GM21515 (cell line): ENCODE data around the gene CALN1.

Source experiments
- ATAC-seq: cut with Tn5 transposase; IDR thresholded peaks from one replicate; pipeline ENCODE4 v1.9.1; 2021; ENCODE audit not compliant: unreplicated experiment

The CALN1 gene

GRCh38 chr7:71886046-71886445 lies 526.1 kb downstream of the CALN1 start:
- ATAC-seq: no peak

GRCh38 chr7:71885487-71885886 lies 526.7 kb downstream of the CALN1 start:
- no peak for ATAC-seq

DNA sequence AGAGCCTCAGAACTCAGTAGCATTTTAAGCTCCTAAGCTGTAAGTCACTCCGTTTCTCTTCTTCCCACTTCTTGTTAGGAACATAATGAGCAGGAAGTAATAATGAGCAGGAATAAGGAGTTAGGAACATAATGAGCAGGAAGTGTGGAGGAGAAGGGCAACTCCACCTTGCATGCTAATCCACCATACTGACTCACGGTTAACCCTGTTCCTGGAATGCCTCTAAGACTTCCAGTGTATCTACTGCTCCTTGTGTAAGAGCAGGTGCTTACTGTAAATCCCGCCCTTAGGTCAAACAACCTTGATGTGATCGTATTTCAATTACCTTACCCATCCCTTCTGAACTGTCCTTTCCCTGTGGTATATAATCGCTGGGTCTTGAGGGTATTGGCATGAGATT lies 528.7 kb downstream of the CALN1 start:
- no peak for ATAC-seq

GRCh38 chr7:71871446-71871845 lies 540.7 kb downstream of the CALN1 start:
- ATAC-seq: no peak

- no peak for ATAC-seq
Observed at GRCh38 chr7:71870812-71871211, 541.3 kb downstream of the CALN1 start.

GRCh38 chr7:71868797-71869196 lies 543.3 kb downstream of the CALN1 start:
- no peak for ATAC-seq

GRCh38 chr7:71867626-71868025 lies 544.5 kb downstream of the CALN1 start:
- no peak for ATAC-seq

DNA sequence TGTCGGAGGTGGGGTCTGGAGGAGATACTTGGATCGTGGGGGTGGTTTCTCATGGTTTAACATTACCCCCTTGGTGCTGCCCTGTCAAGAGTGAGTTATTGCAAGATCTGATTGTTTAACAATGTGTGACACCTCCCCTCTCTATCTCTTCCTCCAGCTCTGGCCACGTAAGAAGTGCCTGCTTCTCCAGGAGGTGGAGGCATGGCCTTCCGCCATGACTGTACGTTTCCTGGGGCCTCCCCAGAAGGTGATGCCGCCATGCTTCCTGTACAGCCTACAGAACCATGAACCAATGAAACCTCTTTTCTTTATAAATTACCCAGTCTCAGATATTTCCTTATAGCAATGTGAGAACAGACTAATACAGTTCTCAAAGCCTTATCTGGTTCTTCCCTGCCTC lies 547.0 kb downstream of the CALN1 start:
- no peak for ATAC-seq

GRCh38 chr7:71864130-71864529 lies 548.0 kb downstream of the CALN1 start:
- no peak for ATAC-seq

DNA sequence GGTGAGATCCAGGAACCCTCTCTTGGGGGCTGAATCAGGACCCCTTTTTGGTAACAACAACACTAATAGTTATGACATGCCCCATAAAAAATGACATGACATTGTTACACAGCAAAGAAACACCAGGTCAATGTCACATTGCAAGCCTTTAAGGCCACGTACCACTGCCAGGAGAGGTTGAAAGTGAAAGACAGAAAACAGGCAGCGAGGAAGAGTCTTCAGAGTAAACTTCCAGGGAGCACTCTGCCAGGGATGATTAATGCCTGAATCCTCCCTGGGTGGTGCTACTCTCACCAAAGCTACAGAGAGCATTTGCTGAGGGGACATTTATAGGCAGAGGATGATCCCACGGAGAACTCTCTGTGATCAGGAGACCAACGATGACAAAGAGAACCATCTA lies 551.6 kb downstream of the CALN1 start:
- ATAC-seq: no peak

DNA sequence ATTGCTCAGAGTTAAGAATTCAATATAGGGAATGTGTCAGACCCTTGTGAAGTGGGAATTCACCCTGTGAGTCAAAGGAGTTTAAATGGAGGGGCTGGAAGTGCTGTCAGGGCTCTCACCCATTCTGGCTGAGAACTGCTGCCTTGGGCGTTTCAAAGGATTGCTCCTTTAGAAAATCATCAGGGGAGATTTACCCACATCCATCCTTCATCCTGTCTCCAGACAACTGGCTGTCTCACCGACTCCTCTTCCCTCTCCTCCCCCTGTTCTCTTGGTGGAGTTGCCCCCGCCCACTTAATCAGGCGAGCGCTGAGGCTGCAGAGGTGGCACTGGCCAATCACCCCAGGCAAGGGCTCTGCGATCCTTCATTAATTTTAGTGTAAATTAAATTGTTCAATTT lies 554.8 kb downstream of the CALN1 start:
- no peak for ATAC-seq

GRCh38 chr7:71854546-71855397 lies 557.4 kb downstream of the CALN1 start:
- ATAC-seq: no peak

DNA sequence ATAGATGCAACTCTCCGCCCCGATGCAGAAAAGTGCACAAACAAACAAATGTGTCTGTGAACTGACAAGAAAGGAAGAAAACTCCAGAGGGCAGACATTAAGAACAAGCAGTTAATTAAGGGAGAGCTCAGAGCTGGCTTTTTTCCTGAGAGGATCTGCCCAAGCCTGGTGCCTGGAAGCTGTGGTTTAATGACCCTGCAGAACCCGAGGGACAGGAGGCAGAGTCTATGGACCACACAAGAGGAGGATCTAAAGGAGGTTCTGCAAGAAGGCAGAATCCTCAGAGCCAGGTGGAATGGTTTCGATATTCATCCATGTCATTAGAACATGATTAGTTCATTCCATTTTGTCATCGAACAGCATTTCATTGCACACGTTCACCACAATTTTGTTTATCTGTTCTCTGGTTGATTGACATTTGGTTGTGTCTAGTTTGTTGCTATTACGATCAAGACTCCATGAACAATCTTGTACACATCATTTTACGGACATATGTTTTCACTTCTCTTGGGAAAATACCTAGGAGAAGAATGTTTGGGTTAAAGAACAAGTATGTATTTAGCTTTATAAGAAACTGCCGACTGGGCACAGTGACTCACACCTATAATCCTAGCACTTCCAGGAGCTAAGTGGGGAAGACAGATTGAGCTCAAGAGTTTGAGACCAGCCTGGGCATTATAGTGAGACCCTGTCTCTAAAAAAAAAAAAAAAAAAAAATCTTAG lies 560.2 kb downstream of the CALN1 start:
- no peak for ATAC-seq

DNA sequence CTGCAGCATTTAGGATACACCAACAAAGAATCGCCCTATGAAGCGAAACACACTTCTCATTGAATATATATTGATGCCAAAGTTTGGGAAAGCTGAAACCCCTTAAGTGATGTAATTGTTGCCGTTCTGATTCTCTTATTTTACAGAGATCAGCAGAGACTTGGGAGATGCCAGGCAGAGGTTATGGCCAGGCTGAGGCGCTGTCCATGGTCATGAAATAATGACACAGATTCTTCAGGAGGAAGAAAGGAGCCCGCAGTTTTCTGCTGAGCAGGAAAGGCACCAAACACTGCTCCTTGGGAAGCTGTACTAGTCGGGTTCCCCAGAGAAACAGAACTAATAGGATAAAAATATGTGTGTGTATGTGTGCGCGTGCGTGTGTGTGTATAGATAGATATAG lies 566.0 kb downstream of the CALN1 start:
- ATAC-seq: no peak

- no peak for ATAC-seq
Observed at GRCh38 chr7:71843676-71844075, 568.5 kb downstream of the CALN1 start.

DNA sequence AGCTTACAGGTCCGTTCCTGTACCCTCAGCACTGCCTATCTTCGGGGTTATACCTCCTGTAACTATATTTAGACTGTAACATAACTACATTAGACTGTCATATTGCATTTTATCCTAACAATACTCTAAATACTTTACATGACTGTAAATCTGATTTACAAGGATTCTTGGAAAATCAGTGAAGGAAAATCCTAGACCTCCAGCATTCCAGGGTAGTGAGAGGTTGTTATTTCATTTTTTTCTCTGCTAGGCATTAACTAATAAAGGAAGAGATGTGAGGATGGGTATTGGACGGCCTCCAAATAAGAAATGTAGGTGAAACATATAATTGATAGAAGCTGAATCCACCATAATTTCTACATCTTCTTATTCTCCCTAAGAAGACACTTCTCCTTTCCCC lies 569.4 kb downstream of the CALN1 start:
- ATAC-seq: no peak

GRCh38 chr7:71842381-71842780 lies 569.8 kb downstream of the CALN1 start:
- ATAC-seq: no peak

DNA sequence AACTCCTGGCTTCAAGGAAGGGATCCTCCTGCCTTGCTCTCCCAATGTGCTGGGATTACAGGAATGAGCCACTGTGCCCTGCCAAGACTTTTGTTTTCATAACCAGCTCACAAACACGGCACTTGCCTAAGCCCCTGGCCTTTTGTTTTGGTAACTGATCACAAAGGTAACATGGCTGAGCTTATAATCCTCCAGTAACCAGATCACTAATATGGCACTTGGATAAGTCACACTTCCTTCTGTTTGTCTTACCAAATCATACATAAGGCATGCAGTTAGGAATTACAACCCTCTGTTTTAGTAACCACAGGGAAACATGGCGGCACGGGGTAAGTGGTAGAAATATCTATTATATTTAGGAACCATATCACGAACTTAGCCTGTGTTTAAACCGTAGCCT lies 577.1 kb downstream of the CALN1 start:
- no peak for ATAC-seq

- no peak for ATAC-seq
Observed at GRCh38 chr7:71829515-71829914, 582.6 kb downstream of the CALN1 start.

DNA sequence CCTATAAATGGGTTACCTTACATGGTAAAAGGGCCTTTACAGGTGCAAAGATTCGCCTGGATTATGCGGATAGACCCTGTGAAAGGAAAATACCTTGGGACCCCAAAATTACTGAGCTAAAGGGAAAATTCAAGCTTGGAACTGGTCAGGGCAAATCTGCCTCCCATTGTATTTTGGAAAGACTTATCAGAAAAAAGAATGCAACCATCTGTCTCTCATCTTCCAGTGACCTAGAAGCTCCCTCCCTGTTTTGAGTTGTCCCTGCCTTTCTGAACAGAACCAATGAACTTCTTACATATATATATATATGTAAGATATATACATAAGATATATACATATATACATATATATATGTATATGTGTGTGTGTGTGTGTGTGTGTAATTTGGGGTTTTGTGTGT lies 583.8 kb downstream of the CALN1 start:
- no peak for ATAC-seq

DNA sequence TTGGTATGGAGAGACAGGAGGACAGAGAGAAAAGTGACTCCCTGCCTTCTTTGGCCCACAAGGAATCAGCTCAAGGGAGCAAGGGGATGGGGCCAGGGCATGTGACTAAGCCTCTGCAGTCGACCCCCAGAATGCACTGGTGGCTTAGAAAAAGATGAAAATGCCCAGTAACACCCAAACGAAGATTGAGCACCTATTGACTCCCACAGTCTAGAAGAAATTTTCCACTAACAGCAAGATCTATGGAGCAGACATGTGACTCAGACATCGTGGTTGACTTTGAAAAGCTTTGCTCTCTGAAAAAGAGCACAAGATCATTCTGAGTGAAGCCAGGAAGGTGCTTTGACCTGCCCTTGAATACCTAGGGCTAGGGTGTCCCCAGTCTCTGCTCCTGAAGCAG lies 586.0 kb downstream of the CALN1 start:
- ATAC-seq: no peak

DNA sequence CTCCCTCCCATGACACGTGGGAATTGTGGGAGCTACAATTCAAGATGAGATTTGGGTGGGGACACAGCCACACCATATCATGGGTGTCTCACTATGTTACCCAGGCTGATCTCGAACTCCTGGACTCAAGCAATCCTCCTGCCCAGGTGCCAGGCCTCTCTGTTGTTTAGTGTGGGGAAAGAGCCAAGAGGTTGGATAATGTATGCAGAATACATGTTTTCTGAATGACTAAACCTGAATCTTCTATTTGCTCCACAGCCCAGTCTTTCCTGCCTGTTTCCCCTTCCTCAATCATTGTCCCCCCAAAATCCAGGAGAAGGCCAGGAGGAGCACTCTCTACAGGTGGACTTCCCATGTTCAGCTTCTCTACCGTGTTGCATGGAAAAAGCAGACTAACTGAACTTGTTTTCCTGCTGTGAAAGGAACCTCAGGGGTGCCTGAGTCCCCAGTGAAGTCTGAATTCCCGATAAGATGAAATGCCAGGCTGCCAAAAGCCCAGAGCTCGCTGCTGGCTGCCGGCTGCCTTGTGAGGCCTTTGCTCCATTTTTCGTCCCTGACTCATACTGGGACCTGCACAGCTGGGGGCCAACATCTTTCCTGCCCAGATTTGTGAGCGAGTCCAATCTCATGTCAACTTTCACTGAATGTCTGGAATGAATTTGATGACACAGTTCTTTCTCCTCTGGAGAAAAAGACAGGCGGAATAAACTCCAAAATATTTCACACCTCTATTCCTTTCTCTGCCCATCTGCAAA lies 588.0 kb downstream of the CALN1 start:
- no peak for ATAC-seq
